Loucy (cell line): Measurements from ENCODE around the gene SHROOM3.

Source experiments
- EZH2phosphoT487 ChIP-seq: fragments of 200-600 bp; IDR thresholded peaks from 2 replicates; pipeline ENCODE4 v1.6.1; 2018; ENCODE audit warnings: antibody characterized with exemption, mild to moderate bottlenecking, moderate library complexity, borderline replicate concordance
- TF ChIP-seq, protein P1 (sequence below): fragments of 200-600 bp; sonication (generic); conservative IDR thresholded peaks from 2 replicates; pipeline ENCODE4 v1.5.1; 2014; ENCODE audit warnings: mild to moderate bottlenecking, antibody characterized with exemption, low read length

DNA sequence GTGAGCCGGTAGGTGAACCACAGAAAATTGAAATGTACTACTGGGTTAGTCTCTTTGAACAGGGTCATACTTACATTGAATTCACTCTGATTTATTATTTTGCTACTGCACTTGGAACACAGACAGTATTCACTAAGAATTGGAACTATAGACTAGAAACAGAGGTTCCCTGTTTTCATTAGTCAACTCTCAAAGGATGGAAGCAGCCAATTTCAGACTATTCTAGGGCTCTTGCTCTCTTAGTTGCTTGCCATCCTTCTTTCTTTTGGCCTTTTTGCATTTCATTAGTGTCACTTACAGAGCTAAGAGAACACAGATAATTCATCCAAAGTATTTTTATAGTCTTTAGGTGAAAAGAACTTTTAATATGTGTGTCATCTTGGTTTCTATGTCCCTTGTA, 52.6 kb downstream of the SHROOM3 start:
- TF ChIP-seq, protein P1, sequence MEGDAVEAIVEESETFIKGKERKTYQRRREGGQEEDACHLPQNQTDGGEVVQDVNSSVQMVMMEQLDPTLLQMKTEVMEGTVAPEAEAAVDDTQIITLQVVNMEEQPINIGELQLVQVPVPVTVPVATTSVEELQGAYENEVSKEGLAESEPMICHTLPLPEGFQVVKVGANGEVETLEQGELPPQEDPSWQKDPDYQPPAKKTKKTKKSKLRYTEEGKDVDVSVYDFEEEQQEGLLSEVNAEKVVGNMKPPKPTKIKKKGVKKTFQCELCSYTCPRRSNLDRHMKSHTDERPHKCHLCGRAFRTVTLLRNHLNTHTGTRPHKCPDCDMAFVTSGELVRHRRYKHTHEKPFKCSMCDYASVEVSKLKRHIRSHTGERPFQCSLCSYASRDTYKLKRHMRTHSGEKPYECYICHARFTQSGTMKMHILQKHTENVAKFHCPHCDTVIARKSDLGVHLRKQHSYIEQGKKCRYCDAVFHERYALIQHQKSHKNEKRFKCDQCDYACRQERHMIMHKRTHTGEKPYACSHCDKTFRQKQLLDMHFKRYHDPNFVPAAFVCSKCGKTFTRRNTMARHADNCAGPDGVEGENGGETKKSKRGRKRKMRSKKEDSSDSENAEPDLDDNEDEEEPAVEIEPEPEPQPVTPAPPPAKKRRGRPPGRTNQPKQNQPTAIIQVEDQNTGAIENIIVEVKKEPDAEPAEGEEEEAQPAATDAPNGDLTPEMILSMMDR, result no peak
- TF ChIP-seq EZH2phosphoT487, result no peak
